Measurements from ENCODE around the gene TOM1L2.

DNA sequence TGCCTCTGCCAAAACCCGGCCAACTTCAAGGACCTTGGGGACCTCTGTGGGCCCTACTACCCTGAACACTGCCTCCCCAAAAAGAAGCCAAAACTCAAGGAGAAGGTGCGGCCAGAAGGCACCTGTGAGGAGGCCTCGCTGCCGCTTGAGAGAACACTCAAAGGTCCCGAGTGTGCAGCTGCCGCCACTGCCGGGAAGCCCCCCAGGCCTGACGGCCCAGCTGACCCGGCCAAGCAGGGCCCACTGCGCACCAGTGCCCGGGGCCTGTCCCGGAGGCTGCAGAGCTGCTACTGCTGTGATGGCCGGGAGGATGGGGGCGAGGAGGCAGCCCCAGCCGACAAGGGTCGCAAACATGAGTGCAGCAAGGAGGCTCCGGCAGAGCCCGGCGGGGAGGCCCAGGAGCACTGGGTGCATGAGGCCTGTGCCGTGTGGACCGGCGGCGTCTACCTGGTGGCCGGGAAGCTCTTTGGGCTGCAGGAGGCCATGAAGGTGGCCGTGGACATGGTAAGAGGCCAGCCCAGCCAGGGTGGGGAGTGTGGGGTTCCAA lies 174.1 kb downstream of the TOM1L2 start:
- TF ChIP-seq CTCF (IDR thresholded peaks at IDR 0.05) (no peak), ZFX (IDR thresholded peaks at IDR 0.05; ENCODE audit: borderline replicate concordance) (no peak)

Data from 22Rv1 (cell line).